GM12878 (cell line): ENCODE data around the gene PAK5. TPM values are rescaled to one million over a fixed set of nuclear protein-coding genes. Genes with fewer than 3 reads are reported as not detected.

Experiments used
- CUX1 ChIP-seq: IDR thresholded peaks from 2 replicates; pipeline ENCODE4 v1.6.1; 2012; ENCODE audit warnings: improper control_type of control experiment, low read depth, low read length; ENCODE audit not compliant: insufficient replicate concordance
- SMARCA5 ChIP-seq: fragments of 450-650 bp; IDR thresholded peaks from 2 replicates; pipeline ENCODE4 v1.6.1; 2017; ENCODE audit warnings: mild to moderate bottlenecking
- SPI1 ChIP-seq: IDR thresholded peaks from 2 replicates; pipeline ENCODE4 v1.6.1; 2011; ENCODE audit warnings: low read depth, mild to moderate bottlenecking, low read length, moderate library complexity, borderline replicate concordance; ENCODE audit not compliant: insufficient read depth
- SRF ChIP-seq, 2 experiments: IDR thresholded peaks; 2 replicates each; pipeline ENCODE4 v1.6.1; 2011; ENCODE audit warnings: low read depth in 2 of 2, low read length in 2 of 2, mild to moderate bottlenecking in 1 of 2, moderate library complexity in 1 of 2
- ZNF207 ChIP-seq: fragments of 450-650 bp; IDR thresholded peaks from 2 replicates; pipeline ENCODE4 v1.6.1; 2014; ENCODE audit warnings: antibody characterized with exemption, mild to moderate bottlenecking, borderline replicate concordance
- ZNF592 ChIP-seq: fragments of 450-650 bp; IDR thresholded peaks from 2 replicates; pipeline ENCODE4 v1.6.1; 2017; ENCODE audit warnings: mild to moderate bottlenecking, moderate library complexity
- polyA plus RNA-seq, 11 experiments: library from polyadenylated mRNA; depleted of rRNA in 4 of 11; unstranded in 6 of 11; stranded (reverse) in 5 of 11; fragments of >200 nt; fragmentation: Nextera tagmentation in 4 of 11; fragmentation: Illumina TruSeq in 1 of 11; extraction: Ambion mirVana in 4 of 11; extraction: Trizol in 1 of 11; gene quantifications; 1 replicate in 1 of 11; 2 replicates in 10 of 11; pipeline versions ENCODE4 v1.2.1 to v1.2.3, GENCODE V29; 2011 to 2016; ENCODE audit warnings: inconsistent platforms in 2 of 11, missing spikeins in 2 of 11, low read depth in 1 of 11
- total RNA-seq, 4 experiments: library from RNA; depleted of rRNA in 3 of 4; stranded (reverse); fragments of >200 nt in 3 of 4; fragmentation: Illumina TruSeq in 1 of 4; extraction: Trizol in 1 of 4; gene quantifications; 2 replicates each; pipeline versions ENCODE4 v1.2.1 to v1.2.3, GENCODE V29; 2013 to 2021

Gene PAK5
- total and polyA plus RNA-seq, 10 of the 15 experiments (the other 5 are each of a cell fraction or from before 2014, with no cell fraction given), result not detected

GRCh38 chr20:9611921-9612320 is 227.0 kb downstream of the PAK5 start (continued):
- TF ChIP-seq CUX1 (no peak), ZNF207 (no peak), SMARCA5 (no peak), ZNF592 (no peak), SPI1 (no peak), SRF (IDR thresholded peaks at IDR 0.05; ENCODE audit: low read depth in 2 of 2, low read length in 2 of 2) (no peak)
